Activated T-cell treated with anti-CD3 and anti-CD28 coated beads, Interleukin-2, amount 50 U/mL, for 72 hours (primary cell): ENCODE data around the gene PPP1R3C. TPM values are rescaled to one million over a fixed set of nuclear protein-coding genes. Genes with fewer than 3 reads are reported as not detected.
A peak's percentile ranks its signal among the peaks of the same experiment; 100 is the strongest.

Experiments
- ATAC-seq, 2 donors: fragments of 150-1000 bp; cut with Tn5 transposase; replicated peaks in 1 of 2; 2 replicates each; pipeline ENCODE4 v1.10.0; 2021; ENCODE audit warnings: moderate library complexity in 2 of 2, mild to moderate bottlenecking in 1 of 2
- DNase-seq, 2 donors: peaks; one replicate each; pipeline ENCODE4 v3.0.0; 2021 to 2022; ENCODE audit warnings: mixed read lengths in 1 of 2
- H3K27ac Mint-ChIP-seq: one replicate; pipeline ENCODE4 v1.8.0; 2022; ENCODE audit warnings: mild to moderate bottlenecking, moderate library complexity, mixed read lengths
- H3K27me3 Mint-ChIP-seq: one replicate; pipeline ENCODE4 v1.8.0; 2022; ENCODE audit warnings: low read depth, mixed read lengths
- H3K36me3 Mint-ChIP-seq, 2 donors: one replicate each; pipeline ENCODE4 v1.8.0; 2022; ENCODE audit warnings: mixed read lengths in 2 of 2, mild to moderate bottlenecking in 1 of 2; ENCODE audit not compliant: insufficient read depth in 2 of 2
- H3K4me1 Mint-ChIP-seq: one replicate; pipeline ENCODE4 v1.8.0; 2022; ENCODE audit warnings: low read depth, mixed read lengths
- H3K4me3 Mint-ChIP-seq, 2 donors: one replicate each; pipeline ENCODE4 v1.8.0; 2022; ENCODE audit warnings: mild to moderate bottlenecking in 2 of 2, mixed read lengths in 2 of 2, moderate library complexity in 2 of 2
- H3K9me3 Mint-ChIP-seq, 2 donors: one replicate each; pipeline ENCODE4 v1.8.0; 2022; ENCODE audit warnings: mixed read lengths in 2 of 2
- total RNA-seq, 2 donors: library from RNA; stranded (reverse); gene quantifications; one replicate each; pipeline ENCODE4 v1.2.3, GENCODE V29; 2022

The PPP1R3C gene
- total RNA-seq, 2 donors from 2014 or later = 0.12 to 0.16 TPM

DNA sequence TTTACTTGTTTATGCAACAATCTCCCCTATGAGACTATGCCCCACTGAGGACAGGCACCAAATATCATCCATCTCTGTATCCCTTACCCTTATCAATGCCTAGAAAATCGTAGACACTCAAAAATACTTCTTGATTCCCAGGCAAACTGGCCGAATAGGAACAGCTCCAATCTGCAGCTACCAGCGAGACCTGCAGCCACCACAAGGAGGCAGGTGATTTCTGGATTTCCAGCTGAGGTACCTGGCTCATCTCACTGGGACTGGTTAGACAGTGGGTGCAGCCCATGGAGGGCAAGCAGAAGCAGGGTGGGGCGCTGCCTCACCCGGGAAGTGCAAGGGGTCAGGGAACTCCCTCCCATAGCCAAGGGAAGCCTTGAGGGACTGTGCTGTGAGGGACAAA, 10.8 kb upstream of the PPP1R3C start:
- H3K27ac Mint-ChIP-seq = no peak overlapping the region
- DNase-seq (no peak), ATAC-seq (no peak)
- H3K36me3 Mint-ChIP-seq = peaks cover 0 to 1% of the 10 kb centered on the region in 2 donors
- peaks cover 49% of the 10 kb centered on the region for H3K27me3 Mint-ChIP-seq
- H3K4me3 Mint-ChIP-seq = no peak overlapping the region
- H3K4me1 Mint-ChIP-seq = no peaks in the 10 kb centered on the region
- peaks cover 0 to 2% of the 10 kb centered on the region in 2 donors for H3K9me3 Mint-ChIP-seq

DNA sequence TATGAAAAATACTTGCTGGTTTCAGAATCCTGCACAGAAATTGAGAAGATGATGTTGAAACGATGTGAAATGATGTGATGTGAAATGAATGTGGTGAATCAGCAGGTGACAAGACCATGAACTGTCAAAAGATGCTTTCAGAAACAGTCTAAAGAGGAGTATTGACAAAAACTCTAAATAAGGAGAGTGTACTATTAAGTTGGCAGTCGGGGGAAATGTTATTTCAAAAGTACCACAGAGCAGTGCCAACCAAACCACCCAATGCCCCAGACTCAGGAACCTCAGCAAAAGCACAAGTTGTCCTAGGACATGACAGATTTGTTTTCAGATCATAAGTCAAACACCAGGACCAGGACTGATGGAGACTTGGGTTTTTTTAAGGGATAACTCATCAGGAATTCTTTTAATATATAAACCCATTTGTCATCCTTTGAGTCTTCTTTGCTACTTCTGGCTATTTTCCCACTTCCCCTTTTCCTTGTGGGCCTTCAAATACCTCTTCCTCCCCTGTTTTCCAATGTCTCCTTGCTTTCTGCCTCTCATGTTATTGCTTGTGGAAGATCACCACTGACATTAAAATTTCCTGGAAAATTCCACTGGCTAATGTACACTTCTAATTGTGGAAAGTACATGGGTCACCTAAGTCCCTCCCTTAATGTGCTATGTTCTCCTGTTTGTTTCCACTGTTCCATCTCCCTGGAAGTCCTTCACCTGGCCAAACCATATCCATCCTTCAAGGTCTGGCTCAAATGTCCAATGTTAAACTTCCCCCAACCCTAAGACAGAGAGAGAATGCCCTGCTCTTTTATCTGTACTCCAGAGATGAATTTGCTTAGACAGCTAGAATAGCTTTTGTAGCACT, 10.2 kb upstream of the PPP1R3C start:
- Mint-ChIP-seq H3K4me1 (no peaks in the 10 kb centered on the region), H3K27ac (no peak overlapping the region), H3K27me3 (peaks cover 47% of the 10 kb centered on the region), H3K36me3 (peaks cover 0 to 1% of the 10 kb centered on the region in 2 donors), H3K4me3 (no peak overlapping the region), H3K9me3 (peaks cover 0 to 2% of the 10 kb centered on the region in 2 donors)
- no peak for DNase-seq
- ATAC-seq = peak; percentile 41 to 71

DNA sequence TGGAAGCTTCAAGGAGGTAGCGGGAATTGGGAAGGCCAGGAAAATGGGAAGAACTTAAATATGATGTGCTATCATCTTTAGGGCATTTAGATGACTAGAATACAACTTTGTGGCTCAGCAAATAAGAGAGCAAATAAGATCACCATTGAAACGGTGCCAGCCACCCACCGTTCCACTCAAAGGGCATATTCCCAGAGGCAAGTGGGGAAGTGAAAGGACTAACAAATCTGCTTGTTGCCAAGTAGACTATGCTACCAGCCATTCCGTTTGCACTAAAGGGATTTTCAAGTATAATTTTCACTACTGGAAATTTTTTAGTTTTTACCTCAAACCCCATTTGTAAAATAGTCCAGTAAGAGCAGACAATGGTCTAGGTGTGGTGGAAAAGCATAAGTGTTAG, 4.0 kb upstream of the PPP1R3C start:
- H3K27me3 Mint-ChIP-seq = peaks cover 63% of the 10 kb centered on the region
- ATAC-seq = no peak
- no peak overlapping the region for H3K27ac Mint-ChIP-seq
- H3K36me3 Mint-ChIP-seq = no peaks in the 10 kb centered on the region
- no peak for DNase-seq
- peaks cover 7% of the 10 kb centered on the region for H3K4me1 Mint-ChIP-seq
- no peak overlapping the region for H3K4me3 Mint-ChIP-seq
- no peaks in the 10 kb centered on the region for H3K9me3 Mint-ChIP-seq

DNA sequence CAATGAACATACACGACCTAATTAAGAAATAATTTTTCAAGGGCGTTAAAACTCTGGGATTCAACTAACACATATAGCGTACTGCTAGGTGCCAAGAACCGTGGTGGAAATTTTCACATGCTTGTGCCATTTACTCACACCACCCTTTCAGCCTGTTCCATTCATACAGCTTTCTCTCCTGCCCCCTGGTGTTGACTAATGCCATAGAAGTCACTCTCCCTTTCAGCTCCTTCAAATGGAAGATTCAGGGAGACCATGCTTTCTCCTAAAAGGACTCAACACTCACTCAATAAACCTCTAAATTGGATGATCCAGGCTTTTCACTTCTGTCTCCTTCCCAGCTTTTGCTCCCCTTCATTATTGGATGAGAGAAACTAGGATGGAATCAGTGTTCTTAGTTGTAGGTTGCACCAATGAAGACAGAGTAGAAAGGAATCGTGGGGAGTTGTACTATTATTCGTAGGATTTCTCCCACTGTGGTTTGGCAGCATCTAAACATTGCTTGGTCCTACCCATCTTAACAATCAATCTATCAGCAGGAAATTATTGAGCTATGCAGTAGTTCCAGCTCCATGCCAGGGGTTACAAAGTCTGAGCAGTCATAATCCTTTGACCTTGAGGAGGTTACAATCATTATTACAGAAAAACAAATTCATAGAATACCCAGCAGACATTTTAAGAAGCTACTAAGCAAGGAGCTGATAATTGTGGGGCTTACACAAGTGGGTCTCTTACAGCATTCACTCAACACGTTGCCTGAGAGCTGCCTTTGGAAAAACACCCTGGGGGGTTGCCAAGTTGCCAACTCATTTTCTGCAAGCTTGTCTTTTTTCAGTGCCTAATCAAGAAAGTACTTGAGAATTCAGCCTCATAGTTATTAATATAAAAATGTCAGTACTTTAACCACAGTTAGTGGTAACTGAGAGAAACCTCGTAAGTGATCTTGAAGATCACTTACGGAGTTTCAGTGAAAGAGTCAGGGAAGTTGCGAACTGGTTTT, 2.8 kb upstream of the PPP1R3C start:
- DNase-seq (peak; percentile 54 to 60), ATAC-seq (peak; percentile 51 to 53)
- Mint-ChIP-seq H3K9me3 (no peaks in the 10 kb centered on the region), H3K36me3 (no peaks in the 10 kb centered on the region), H3K4me1 (peaks cover 7% of the 10 kb centered on the region), H3K4me3 (no peak overlapping the region), H3K27me3 (peaks cover 73% of the 10 kb centered on the region), H3K27ac (no peak overlapping the region)

DNA sequence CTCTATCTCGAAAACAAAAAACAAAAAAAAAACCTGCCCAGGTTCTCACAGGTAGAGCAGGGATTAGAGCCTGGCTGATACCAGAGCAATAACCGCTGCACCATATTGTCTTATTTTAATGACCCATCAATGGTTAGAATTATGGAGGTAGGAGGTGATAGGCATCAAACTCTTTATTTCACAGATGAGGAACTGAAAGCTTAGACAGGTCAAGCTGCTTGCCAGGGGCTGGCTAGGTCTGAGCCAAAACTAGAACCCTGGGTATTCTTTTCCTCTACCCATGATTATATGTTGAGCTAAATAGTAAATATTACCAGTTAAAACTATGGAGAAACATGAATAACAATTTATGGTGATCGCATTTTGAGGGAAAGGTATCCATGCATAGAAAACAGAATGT, 2.0 kb upstream of the PPP1R3C start:
- Mint-ChIP-seq H3K9me3 (no peaks in the 10 kb centered on the region), H3K4me1 (peaks cover 7% of the 10 kb centered on the region), H3K27ac (no peak overlapping the region), H3K36me3 (no peaks in the 10 kb centered on the region), H3K4me3 (no peak overlapping the region), H3K27me3 (peaks cover 81% of the 10 kb centered on the region)
- ATAC-seq = no peak
- no peak for DNase-seq

DNA sequence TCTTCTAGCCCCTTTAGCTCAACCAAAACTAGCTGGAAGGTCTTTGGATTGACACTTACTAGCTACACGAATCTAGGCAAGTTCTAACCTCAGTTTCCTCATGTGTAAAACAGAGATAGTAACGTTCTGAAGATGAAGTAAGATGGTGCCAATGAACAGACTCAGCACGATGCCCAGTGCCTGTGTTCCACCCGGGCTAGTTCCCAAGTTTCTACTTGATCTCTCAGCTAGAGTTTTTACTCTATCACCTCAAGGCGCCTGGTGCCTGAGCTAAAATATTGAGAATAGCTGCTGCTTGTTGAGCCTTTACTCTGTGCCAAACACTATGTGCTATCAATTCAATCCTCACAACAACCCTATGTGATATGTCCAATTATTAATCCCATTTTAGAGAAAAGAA, 1.4 kb upstream of the PPP1R3C start:
- Mint-ChIP-seq H3K4me3 (no peak overlapping the region), H3K36me3 (no peaks in the 10 kb centered on the region), H3K9me3 (no peaks in the 10 kb centered on the region), H3K4me1 (peaks cover 7% of the 10 kb centered on the region), H3K27ac (no peak overlapping the region), H3K27me3 (peaks cover 81% of the 10 kb centered on the region)
- ATAC-seq (no peak), DNase-seq (no peak)

DNA sequence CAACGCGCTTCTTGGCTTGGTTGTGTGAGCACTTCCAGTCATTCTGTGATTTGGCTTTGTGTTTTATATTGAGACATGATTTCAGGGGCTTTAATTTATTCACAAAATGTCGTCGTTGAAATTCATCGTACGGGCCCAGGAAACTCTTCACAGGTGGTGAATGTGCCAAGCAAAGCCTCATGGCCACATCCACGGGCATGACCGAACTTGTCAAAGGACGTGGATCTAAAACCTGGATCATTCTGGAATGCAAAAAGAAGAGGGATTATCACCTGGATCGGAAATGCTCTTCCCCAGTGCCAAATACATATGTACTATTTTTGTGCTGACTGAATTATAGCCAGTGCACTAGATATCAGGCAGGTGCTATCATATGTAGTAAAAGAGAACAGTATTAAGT, 2.2 kb downstream of the PPP1R3C start:
- H3K36me3 Mint-ChIP-seq = no peaks in the 10 kb centered on the region

DNA sequence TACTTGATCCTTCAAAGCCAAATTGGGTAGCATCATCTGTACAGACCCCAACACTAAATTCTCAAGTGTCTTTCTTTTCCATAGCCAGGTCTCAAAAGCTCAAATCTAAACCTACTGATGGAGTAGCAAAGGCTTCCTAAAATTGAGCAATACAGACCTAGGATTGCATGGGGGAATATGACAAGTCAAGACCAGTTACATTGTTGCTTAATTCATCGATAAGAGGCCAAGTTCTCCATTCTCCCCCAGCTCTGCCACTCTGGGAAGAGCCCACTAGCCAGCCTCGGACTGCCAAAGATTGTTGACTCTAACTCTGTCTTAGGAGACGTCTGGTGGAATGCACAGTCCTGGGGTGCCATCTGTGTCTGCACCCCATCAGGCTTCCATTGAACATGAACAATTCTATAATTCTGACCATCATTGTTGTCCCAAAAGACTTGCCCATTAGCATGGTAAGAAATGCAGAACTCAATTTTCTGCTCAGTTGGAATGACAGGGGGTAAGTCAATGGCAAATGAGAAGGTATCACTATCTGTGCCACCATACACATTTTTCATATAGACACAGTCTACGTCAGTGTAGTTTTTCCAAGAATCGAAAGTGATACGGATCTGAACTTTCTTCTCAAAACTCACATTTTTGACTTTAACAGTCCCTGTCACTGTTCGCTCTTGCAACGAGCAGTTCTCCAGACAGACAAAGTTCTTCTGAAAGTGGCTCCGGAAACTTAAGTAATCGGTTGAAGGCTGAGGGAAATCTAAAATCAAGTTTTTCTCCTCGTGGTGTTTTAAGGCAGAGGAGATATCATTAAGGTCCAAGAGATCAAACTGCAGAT, 2.9 kb downstream of the PPP1R3C start:
- H3K27ac Mint-ChIP-seq = no peak overlapping the region
- no peaks in the 10 kb centered on the region for H3K9me3 Mint-ChIP-seq
- no peaks in the 10 kb centered on the region for H3K36me3 Mint-ChIP-seq
- H3K4me3 Mint-ChIP-seq = no peak overlapping the region
- peaks cover 54% of the 10 kb centered on the region for H3K27me3 Mint-ChIP-seq
- ATAC-seq (no peak), DNase-seq (no peak)
- H3K4me1 Mint-ChIP-seq = peaks cover 7% of the 10 kb centered on the region

More for the DNA sequence above, 2.2 kb downstream of the PPP1R3C start:
- H3K27ac Mint-ChIP-seq = no peak overlapping the region
- H3K4me3 Mint-ChIP-seq = no peak overlapping the region
- DNase-seq (no peak), ATAC-seq (no peak)
- peaks cover 7% of the 10 kb centered on the region for H3K4me1 Mint-ChIP-seq
- no peaks in the 10 kb centered on the region for H3K9me3 Mint-ChIP-seq
- H3K27me3 Mint-ChIP-seq = peaks cover 54% of the 10 kb centered on the region

DNA sequence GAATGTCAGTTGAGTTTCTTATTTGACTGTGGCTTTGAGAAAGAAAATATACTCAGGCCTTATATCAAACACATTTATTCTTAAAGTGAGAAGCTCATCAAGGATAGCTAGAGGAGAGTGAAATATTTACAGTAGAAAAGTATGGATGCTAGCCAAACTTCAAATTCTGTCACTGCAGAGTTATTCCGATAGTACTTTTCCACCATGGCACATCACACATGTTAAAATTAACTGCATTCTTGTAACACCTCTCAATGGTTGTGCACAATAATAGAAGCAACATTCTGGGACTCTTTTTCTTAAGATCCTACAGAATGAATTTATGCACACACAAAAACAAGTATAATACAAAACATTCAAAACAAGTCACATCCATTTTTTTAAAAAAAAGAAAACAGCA, 4.5 kb downstream of the PPP1R3C start:
- Mint-ChIP-seq H3K27ac (no peak overlapping the region), H3K27me3 (peaks cover 48% of the 10 kb centered on the region), H3K36me3 (no peaks in the 10 kb centered on the region), H3K9me3 (peaks cover 0 to 1% of the 10 kb centered on the region in 2 donors), H3K4me3 (no peak overlapping the region), H3K4me1 (peaks cover 7% of the 10 kb centered on the region)
- DNase-seq = no peak
- no peak for ATAC-seq

DNA sequence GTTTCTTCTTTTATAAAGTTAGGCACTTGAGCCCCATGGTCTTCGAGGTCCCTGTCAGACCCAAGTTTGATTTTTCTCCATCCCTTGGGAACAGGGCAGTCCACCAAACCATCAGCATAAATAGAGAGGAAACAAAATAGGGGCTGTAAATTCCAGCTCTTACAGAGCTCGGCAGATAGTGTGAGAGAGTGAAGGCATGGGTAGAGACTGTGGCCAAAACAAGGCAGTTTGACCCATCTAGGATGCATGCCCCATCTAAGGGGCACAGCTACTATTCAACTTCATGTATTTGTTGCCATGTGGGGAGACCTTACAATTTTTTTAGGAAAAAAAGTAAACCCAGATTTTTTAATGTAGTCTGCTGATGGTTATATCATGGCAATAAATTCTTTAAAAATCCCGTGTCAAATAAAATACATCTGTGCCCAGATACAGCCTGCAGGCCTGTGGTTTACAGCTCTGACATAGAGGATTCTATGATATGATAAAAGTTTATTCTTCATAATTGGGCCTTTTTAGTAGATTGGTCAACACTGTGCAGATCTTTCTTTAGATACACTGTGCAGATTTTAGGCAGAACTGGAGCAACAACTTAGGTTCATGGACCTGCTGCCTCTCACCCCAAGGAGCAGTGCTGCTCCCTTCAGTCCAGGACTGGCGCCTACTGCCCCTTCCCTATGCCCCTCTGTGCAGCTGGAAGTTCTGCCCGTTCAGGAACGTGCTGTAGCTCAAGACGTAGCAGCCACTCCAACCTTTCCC, 5.3 kb downstream of the PPP1R3C start:
- peaks cover 42% of the 10 kb centered on the region for H3K27me3 Mint-ChIP-seq
- no peak overlapping the region for H3K27ac Mint-ChIP-seq
- ATAC-seq (no peak), DNase-seq (no peak)
- peaks cover 1 to 2% of the 10 kb centered on the region in 2 donors for H3K9me3 Mint-ChIP-seq
- no peak overlapping the region for H3K4me3 Mint-ChIP-seq
- no peaks in the 10 kb centered on the region for H3K36me3 Mint-ChIP-seq
- H3K4me1 Mint-ChIP-seq = peaks cover 2% of the 10 kb centered on the region

DNA sequence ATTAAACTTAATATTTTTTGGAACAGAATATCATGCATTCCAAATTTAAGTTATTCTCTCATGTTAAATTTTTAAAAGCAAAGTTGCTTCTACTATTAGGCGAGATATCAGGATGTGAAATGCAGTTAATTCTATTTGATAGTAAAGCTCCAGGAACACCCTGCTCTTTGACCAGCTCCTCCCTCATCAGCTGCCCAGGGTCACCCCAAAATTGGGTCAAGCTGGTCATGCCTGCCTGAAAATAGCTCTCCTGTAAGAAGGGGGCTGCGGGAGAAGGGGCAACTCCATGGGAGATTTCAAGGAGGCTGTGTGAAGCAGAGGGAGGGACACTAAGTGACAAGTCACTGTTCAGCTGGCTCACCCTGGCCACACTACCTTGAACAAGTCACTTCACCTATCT, 5.9 kb downstream of the PPP1R3C start:
- H3K9me3 Mint-ChIP-seq = peaks cover 1 to 4% of the 10 kb centered on the region in 2 donors
- ATAC-seq (no peak), DNase-seq (no peak)
- H3K27ac Mint-ChIP-seq = no peak overlapping the region
- peaks cover 36% of the 10 kb centered on the region for H3K27me3 Mint-ChIP-seq
- no peaks in the 10 kb centered on the region for H3K4me1 Mint-ChIP-seq
- no peaks in the 10 kb centered on the region for H3K36me3 Mint-ChIP-seq
- no peak overlapping the region for H3K4me3 Mint-ChIP-seq

DNA sequence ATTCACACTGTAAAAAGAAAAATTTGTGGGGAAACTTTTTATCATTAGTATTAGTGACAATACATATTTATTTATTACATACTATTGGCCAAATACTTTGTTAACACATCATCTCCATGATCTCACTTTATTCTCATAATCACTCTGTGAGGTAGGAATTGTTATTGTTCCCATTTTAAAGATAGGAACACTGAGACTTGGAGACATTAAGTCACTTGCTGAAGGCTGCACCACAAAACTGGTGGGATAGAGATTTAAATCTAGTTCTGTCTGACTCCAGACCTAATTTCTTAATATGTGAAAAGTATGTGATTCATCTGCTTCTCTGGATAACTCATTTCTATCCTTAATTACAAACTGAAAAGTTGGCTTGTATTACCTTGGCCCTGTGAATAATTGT, 8.2 kb downstream of the PPP1R3C start:
- Mint-ChIP-seq H3K4me3 (no peak overlapping the region), H3K27me3 (peaks cover 31% of the 10 kb centered on the region), H3K27ac (no peak overlapping the region), H3K9me3 (peaks cover 1 to 4% of the 10 kb centered on the region in 2 donors), H3K4me1 (no peaks in the 10 kb centered on the region), H3K36me3 (peaks cover 3% of the 10 kb centered on the region in 2 donors)
- DNase-seq = no peak
- ATAC-seq = no peak
